CD14-positive monocyte (primary cell): ENCODE data around the gene TBC1D5. TPM values are rescaled to one million over a fixed set of nuclear protein-coding genes. Genes with fewer than 3 reads are reported as not detected.

Experiments used
- DNase-seq, 3 donors: peaks; one replicate each; pipeline ENCODE4 v3.0.0-alpha.2; 2011 to 2022
- H2AFZ ChIP-seq: 2 replicates; pipeline ENCODE4 v1.6.0; 2012; ENCODE audit warnings: mild to moderate bottlenecking, low read depth, low read length, inconsistent platforms; ENCODE audit not compliant: insufficient read depth, poor library complexity, severe bottlenecking
- H3K27ac ChIP-seq, 2 donors: 1 replicate in 1 of 2; 2 replicates in 1 of 2; pipeline ENCODE4 v1.5.1; 2012 to 2013; ENCODE audit warnings: low read length in 2 of 2, control low read depth in 1 of 2, inconsistent platforms in 1 of 2, low read depth in 1 of 2, mild to moderate bottlenecking in 1 of 2
- H3K27me3 ChIP-seq, 2 donors: one replicate each; pipeline versions ENCODE4 v1.6.0 to v1.6.1; 2011 to 2013; ENCODE audit warnings: low read length in 2 of 2; ENCODE audit not compliant: control insufficient read depth in 2 of 2, insufficient read depth in 2 of 2
- H3K36me3 ChIP-seq, 2 donors: replicated peaks in 1 of 2; 1 replicate in 1 of 2; 2 replicates in 1 of 2; pipeline versions ENCODE4 v1.5.1 to v1.6.1; 2012 to 2013; ENCODE audit warnings: low read length in 2 of 2, control low read depth in 1 of 2, inconsistent platforms in 1 of 2, mild to moderate bottlenecking in 1 of 2; ENCODE audit not compliant: insufficient read depth in 2 of 2, control insufficient read depth in 1 of 2
- H3K4me1 ChIP-seq, 2 donors: 1 replicate in 1 of 2; 2 replicates in 1 of 2; pipeline versions ENCODE4 v1.5.1 to v1.6.1; 2012 to 2013; ENCODE audit warnings: low read length in 2 of 2, control low read depth in 1 of 2, inconsistent platforms in 1 of 2, mild to moderate bottlenecking in 1 of 2, moderate library complexity in 1 of 2; ENCODE audit not compliant: insufficient read depth in 2 of 2, control insufficient read depth in 1 of 2
- H3K4me2 ChIP-seq: replicated peaks from 2 replicates; pipeline ENCODE3; 2012; ENCODE audit warnings: low read length, moderate library complexity, mild to moderate bottlenecking; ENCODE audit not compliant: poor library complexity, severe bottlenecking; ENCODE audit errors: extremely low read depth
- H3K4me3 ChIP-seq, 3 experiments: fragments of 200-600 bp in 1 of 3; sonication (generic) in 1 of 3; replicated peaks in 1 of 3; 1 replicate in 2 of 3; 2 replicates in 1 of 3; pipeline ENCODE4 v1.5.1; 2011 to 2013; ENCODE audit warnings: low read length in 3 of 3, mild to moderate bottlenecking in 3 of 3, control low read depth in 2 of 3, low read depth in 2 of 3, inconsistent platforms in 1 of 3, moderate library complexity in 1 of 3
- H3K79me2 ChIP-seq: 2 replicates; pipeline ENCODE4 v1.6.0; 2012; ENCODE audit warnings: mild to moderate bottlenecking, control low read depth, inconsistent platforms, low read length, moderate library complexity; ENCODE audit not compliant: insufficient read depth
- H3K9ac ChIP-seq: 2 replicates; pipeline ENCODE4 v1.6.0; 2017; ENCODE audit warnings: low read length, mild to moderate bottlenecking; ENCODE audit not compliant: insufficient read depth, poor library complexity, severe bottlenecking
- H3K9me3 ChIP-seq, 2 donors: replicated peaks in 1 of 2; 1 replicate in 1 of 2; 2 replicates in 1 of 2; pipeline versions ENCODE4 v1.5.1 to v1.6.1; 2012 to 2013; ENCODE audit warnings: low read length in 2 of 2, control low read depth in 1 of 2; ENCODE audit not compliant: control insufficient read depth in 1 of 2, insufficient read depth in 1 of 2
- H4K20me1 ChIP-seq: 2 replicates; pipeline ENCODE4 v1.6.0; 2012; ENCODE audit warnings: mild to moderate bottlenecking, low read length, control low read depth, moderate library complexity; ENCODE audit not compliant: insufficient read depth
- H3K27ac Mint-ChIP-seq, 7 donors: one replicate each; pipeline ENCODE4 v1.8.0; 2020; ENCODE audit warnings: mild to moderate bottlenecking in 7 of 7, mixed read lengths in 7 of 7, moderate library complexity in 6 of 7, inconsistent platforms in 2 of 7
- H3K27me3 Mint-ChIP-seq, 3 donors: one replicate each; pipeline ENCODE4 v1.8.0; 2021 to 2022; ENCODE audit warnings: low read depth in 3 of 3, mild to moderate bottlenecking in 3 of 3, mixed read lengths in 3 of 3, moderate library complexity in 3 of 3, inconsistent platforms in 1 of 3
- H3K36me3 Mint-ChIP-seq, 2 donors: one replicate each; pipeline ENCODE4 v1.8.0; 2020; ENCODE audit warnings: mixed read lengths in 2 of 2, inconsistent platforms in 1 of 2, mild to moderate bottlenecking in 1 of 2
- H3K4me1 Mint-ChIP-seq: one replicate; pipeline ENCODE4 v1.8.0; 2020; ENCODE audit warnings: mild to moderate bottlenecking, mixed read lengths
- H3K4me3 Mint-ChIP-seq, 2 donors: one replicate each; pipeline ENCODE4 v1.8.0; 2020; ENCODE audit warnings: mild to moderate bottlenecking in 2 of 2, mixed read lengths in 2 of 2, moderate library complexity in 1 of 2
- H3K9me3 Mint-ChIP-seq, 7 donors: one replicate each; pipeline ENCODE4 v1.8.0; 2020 to 2022; ENCODE audit warnings: mixed read lengths in 7 of 7, mild to moderate bottlenecking in 6 of 7, moderate library complexity in 6 of 7, inconsistent platforms in 2 of 7
- CTCF ChIP-seq: fragments of 200-600 bp; IDR thresholded peaks from one replicate; pipeline ENCODE4 v1.8.0; 2022; ENCODE audit warnings: antibody characterized with exemption, mild to moderate bottlenecking
- WGBS: methylation state at CpG from one replicate; pipeline ENCODE4 v1.1.5; 2013; ENCODE audit warnings: missing lambda C conversion rate; ENCODE audit not compliant: insufficient coverage; 5-methylcytosine and 5-hydroxymethylcytosine counted together
- intact Hi-C, 2 donors: fragments of 100-400 bp; cut with micrococcal nuclease; formaldehyde crosslinking; loops; one replicate each; pipeline versions ENCODE4 v1.15.0 to v1.15.1; 2023
- polyA plus RNA-seq, 3 donors: library from polyadenylated mRNA; depleted of rRNA in 1 of 3; unstranded in 2 of 3; stranded (reverse) in 1 of 3; fragments of 300-500 nt in 2 of 3; fragments of >200 nt in 1 of 3; fragmentation: Illumina TruSeq in 2 of 3; gene quantifications; 1 replicate in 2 of 3; 2 replicates in 1 of 3; pipeline ENCODE4 v1.2.3, GENCODE V29; 2012 to 2021

The TBC1D5 gene
- polyA plus RNA-seq, 3 donors, result 17.6 to 35.3 (median 21.0) TPM

- Mint-ChIP-seq H3K4me3 (no peak overlapping the region), H3K9me3 (peaks cover 0 to under 1% (median 0%) of the 10 kb centered on the region in 7 donors), H3K27ac (peak overlapping the region in 1 of 7 donors; percentile 33), H3K27me3 (no peaks in the 10 kb centered on the region), H3K36me3 (peaks cover 0 to 1% of the 10 kb centered on the region in 2 donors), H3K4me1 (no peaks in the 10 kb centered on the region)
- WGBS, result no CpG with 5 or more reads among the region's 3 CpGs
- no peak overlapping the region for H3K27ac ChIP-seq
- no peaks in the 10 kb centered on the region for H3K9me3 ChIP-seq
- H3K79me2 ChIP-seq, result no peaks in the 10 kb centered on the region
- H3K36me3 ChIP-seq, result peaks cover 0 to under 1% of the 10 kb centered on the region in 2 donors
- H3K4me2 ChIP-seq, result no peak overlapping the region
- TF ChIP-seq CTCF, result no peak
- no peaks in the 10 kb centered on the region for H3K4me1 ChIP-seq
- no peak overlapping the region for H2AFZ ChIP-seq
- H4K20me1 ChIP-seq, result no peaks in the 10 kb centered on the region
- intact Hi-C loops, result loop anchor here in 1 of 2 donors (10.0 kb wide), 1 partner anchor 583 kb away; no protein-coding TSS in a partner anchor
- H3K27me3 ChIP-seq, result no peaks in the 10 kb centered on the region
- no peak overlapping the region for H3K9ac ChIP-seq
- DNase-seq, result no peak
- no peak overlapping the region for H3K4me3 ChIP-seq
Measured at GRCh38 chr3:17261627-17262369, 480.6 kb downstream of the TBC1D5 start.

DNA sequence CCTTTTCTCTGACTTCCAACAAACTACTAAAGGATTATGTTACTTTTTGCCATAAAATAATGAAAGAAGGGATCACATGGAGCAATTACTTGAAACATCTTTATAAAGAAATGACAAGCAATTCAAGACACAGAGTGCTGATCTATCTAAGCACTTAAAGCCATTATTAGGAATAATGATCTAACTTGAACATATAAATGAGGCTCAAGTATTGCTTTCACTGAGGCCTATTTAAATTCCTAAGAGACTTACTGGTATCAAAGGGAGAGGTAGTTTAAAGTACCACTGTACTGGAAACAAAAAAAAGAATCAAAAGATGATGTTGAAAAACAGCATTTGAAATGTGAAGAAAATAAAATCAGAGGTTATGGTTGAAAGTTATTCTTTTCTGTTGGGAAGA is 482.2 kb downstream of the TBC1D5 start:
- no peak overlapping the region for H3K27ac Mint-ChIP-seq
- Histone ChIP-seq H3K27me3 (no peaks in the 10 kb centered on the region), H3K36me3 (peaks cover 0 to 5% of the 10 kb centered on the region in 2 donors), H3K4me1 (no peaks in the 10 kb centered on the region), H3K79me2 (no peaks in the 10 kb centered on the region), H2AFZ (no peak overlapping the region), H4K20me1 (no peaks in the 10 kb centered on the region), H3K9ac (no peak overlapping the region), H3K9me3 (no peaks in the 10 kb centered on the region), H3K4me3 (no peak overlapping the region), H3K4me2 (no peak overlapping the region), H3K27ac (no peak overlapping the region)
- peaks cover 0 to 2% (median 0%) of the 10 kb centered on the region in 7 donors for H3K9me3 Mint-ChIP-seq
- no peaks in the 10 kb centered on the region for H3K27me3 Mint-ChIP-seq
- H3K4me3 Mint-ChIP-seq, result no peak overlapping the region
- H3K36me3 Mint-ChIP-seq, result peaks cover 3 to 4% of the 10 kb centered on the region in 2 donors
- no peak for DNase-seq
- no peaks in the 10 kb centered on the region for H3K4me1 Mint-ChIP-seq
- intact Hi-C loops, result loop anchor here in 1 of 2 donors (10.0 kb wide), 1 partner anchor 585 kb away; no protein-coding TSS in a partner anchor
- no peak for TF ChIP-seq CTCF
